ENCODE data around the gene PLTP. TPM values are rescaled to one million over a fixed set of nuclear protein-coding genes. Genes with fewer than 3 reads are reported as not detected.

Gene PLTP
- total RNA-seq, 1 experiment from 2014 or later: 62.5 TPM

GRCh38 chr20:45926731-45927070, 14.7 kb upstream of the PLTP start:
- H3K4ac ChIP-seq (ENCODE audit: low read depth, low read length): no peak overlapping the region
- H3K56ac ChIP-seq (ENCODE audit: insufficient read length, low read depth, low read length): no peak overlapping the region
- no peak for TF ChIP-seq CTCF (conservative IDR thresholded peaks at IDR 0.05)
- no CpG with 5 or more reads among the region's 2 CpGs for WGBS (ENCODE audit: extremely low coverage, insufficient read length, low lambda C conversion rate)
- Mint-ChIP-seq H3K4me3 (no peak overlapping the region), H3K36me3 (ENCODE audit: insufficient read depth in 1 of 3, low read depth in 3 of 3) (no peaks in the 10 kb centered on the region), H3K27me3 (ENCODE audit: low read depth) (peaks cover 2% of the 10 kb centered on the region), H3K9me3 (no peaks in the 10 kb centered on the region), H3K27ac (no peak overlapping the region), H3K4me1 (peaks cover 9 to 19% of the 10 kb centered on the region in 2 experiments)
- no peak overlapping the region for H3K14ac ChIP-seq (ENCODE audit: insufficient read depth, low read length)
- no peak overlapping the region for H2BK5ac ChIP-seq (ENCODE audit: insufficient read length, low read length)
- DNase-seq: no peak
- no peaks in the 10 kb centered on the region for H3K79me1 ChIP-seq (ENCODE audit: insufficient read depth, low read depth, low read length, poor library complexity, severe bottlenecking)
- no peaks in the 10 kb centered on the region for H3K79me2 ChIP-seq (ENCODE audit: insufficient read depth, low read length)
- no peak overlapping the region for H3K18ac ChIP-seq (ENCODE audit: insufficient read length, low read depth, low read length)
- no peaks in the 10 kb centered on the region for H3K27me3 ChIP-seq (ENCODE audit: insufficient read depth, low read length)
- H4K91ac ChIP-seq (ENCODE audit: insufficient read length, low read depth, low read length): no peak overlapping the region
- no peak overlapping the region for H2BK120ac ChIP-seq (ENCODE audit: low read depth, low read length, poor library complexity, severe bottlenecking)
- H4K5ac ChIP-seq (ENCODE audit: insufficient read length, low read depth, low read length): no peak overlapping the region
- H3K4me2 ChIP-seq (ENCODE audit: insufficient read depth, insufficient read length, low read length): no peak overlapping the region
- no peak overlapping the region for H2BK20ac ChIP-seq (ENCODE audit: low read depth, low read length, poor library complexity, severe bottlenecking)
- H3K23me2 ChIP-seq (ENCODE audit: insufficient read length, low read depth, low read length, poor library complexity, severe bottlenecking): no peaks in the 10 kb centered on the region
- H3K4me1 ChIP-seq (ENCODE audit: insufficient read depth, low read length): no peaks in the 10 kb centered on the region
- H3K9me3 ChIP-seq (ENCODE audit: control insufficient read depth, low read depth, low read length): no peaks in the 10 kb centered on the region
- no peak overlapping the region for H2BK15ac ChIP-seq (ENCODE audit: low read depth, low read length)
- H2BK12ac ChIP-seq (ENCODE audit: insufficient read length, low read depth, low read length): no peak overlapping the region
- H3K27ac ChIP-seq (ENCODE audit: insufficient read length, low read depth, low read length): no peak overlapping the region
- H4K8ac ChIP-seq (replicated peaks; ENCODE audit: insufficient read length, low read depth, low read length): no peak overlapping the region
- no peaks in the 10 kb centered on the region for H4K20me1 ChIP-seq (ENCODE audit: control insufficient read depth, insufficient read depth, insufficient read length)
- H3K9ac ChIP-seq (ENCODE audit: extremely low read depth, insufficient read length, low read length): no peak overlapping the region
- no peak overlapping the region for H3T11ph ChIP-seq (ENCODE audit: low read length)
- no peak overlapping the region for H2AK5ac ChIP-seq (ENCODE audit: insufficient read length, low read length)
- H2AFZ ChIP-seq (ENCODE audit: low read length): no peak overlapping the region
- no peak overlapping the region for H3K23ac ChIP-seq (ENCODE audit: insufficient read length, low read depth, low read length)
